RCC 7860 (cell line): ENCODE results near the gene APC.
"Not testable (repeated sequence)": the region's sequence is repeated elsewhere in the genome, so short reads cannot be mapped to it uniquely, and the experiment has no call there.

Experiments used
- DNase-seq: peaks from one replicate; pipeline ENCODE4 v3.0.0-alpha.2; 2015; ENCODE audit warnings: low spot score
- FAIRE-seq: peaks from 2 replicates; lab custom pipeline; 2012; peaks lifted over from hg19 to GRCh38; lab: Jason Lieb, UNC

The APC gene

DNA sequence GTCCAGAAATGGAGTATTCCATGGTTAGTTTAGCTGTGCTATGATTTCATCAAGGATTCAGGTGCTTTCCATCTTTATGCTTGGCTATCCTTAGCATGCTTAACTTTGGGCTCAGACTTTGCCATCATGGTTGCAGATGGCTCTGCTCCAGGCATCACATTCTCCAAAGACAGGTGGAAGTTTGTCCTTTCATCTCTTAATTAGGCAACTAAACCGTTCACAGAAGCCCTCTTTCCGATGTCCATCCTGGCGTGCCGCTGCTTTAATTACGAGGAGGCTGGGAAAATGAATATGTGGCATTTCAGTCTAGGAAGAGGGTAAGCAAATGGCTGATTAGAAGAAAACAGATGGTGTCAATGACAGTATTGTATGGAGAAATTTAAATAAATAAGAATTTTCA is 24.5 kb upstream of the APC start:
- DNase-seq (no peak), FAIRE-seq (no peak)

DNA sequence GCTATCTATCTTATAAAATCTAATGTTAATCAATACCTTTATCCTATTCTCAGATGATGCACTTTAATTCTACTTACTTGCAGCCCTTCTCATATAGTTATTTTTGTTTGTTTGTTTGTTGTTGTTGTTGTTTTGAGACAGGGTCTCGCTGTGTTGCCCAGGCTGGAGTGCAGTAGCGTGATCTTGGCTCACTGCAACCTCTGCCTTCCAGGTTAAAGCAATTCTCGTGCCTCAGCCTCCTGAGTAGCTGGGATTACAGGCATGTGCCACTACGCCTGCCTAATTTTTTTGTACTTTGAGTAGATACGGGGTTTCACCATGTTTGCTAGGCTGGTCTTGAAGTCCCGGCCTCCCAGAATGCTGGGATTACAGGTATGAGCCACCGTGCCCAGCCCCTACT is 20.8 kb upstream of the APC start:
- FAIRE-seq, DNase-seq: not testable (repeated sequence)

DNA sequence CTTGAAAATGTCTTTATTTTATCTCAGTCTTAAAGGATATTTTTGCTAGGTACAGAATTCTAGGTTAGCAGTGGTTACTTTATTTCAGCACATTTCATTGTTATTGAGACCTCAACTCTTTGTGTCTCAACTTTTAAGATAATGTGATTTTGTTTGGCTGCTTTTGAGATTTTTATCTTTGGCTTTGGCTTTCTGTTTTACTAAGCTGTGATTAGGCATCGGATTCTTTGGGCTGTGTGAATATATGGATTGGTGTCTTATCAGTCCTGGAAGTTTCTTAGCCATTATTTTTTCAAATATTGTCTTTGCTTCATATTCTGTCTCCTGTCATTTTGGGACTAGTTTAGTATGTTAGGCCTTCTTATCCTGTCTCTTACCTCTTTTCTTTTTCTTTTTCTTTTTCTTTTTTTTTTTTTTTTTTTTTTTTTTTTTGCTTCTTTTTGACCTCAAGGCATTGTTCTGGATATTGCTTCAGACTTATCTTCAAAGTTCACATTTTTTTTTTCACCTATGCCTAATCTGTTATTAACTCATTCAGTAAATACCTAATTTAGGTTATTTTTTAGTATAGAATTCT is 20.1 kb upstream of the APC start:
- DNase-seq (no peak), FAIRE-seq (no peak)

DNA sequence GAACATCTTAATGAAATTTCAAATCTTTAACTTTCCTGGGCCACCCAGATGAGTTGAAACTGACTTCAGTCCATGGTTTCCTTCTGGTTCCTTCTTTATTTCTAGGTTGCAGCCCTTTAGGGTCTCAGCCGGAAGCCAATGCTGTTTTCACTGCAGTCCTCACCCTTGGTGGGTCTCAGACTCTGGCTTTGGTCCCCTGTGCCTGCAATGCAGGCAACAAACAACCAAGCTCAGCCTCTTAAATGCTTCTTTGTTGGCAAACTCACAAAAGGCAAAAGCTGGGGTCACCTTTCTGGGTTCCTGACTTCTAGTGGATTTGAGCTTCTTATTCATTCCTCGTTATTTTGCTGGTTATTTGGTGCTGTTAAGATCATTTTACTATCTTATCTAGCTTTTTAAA is 19.3 kb upstream of the APC start:
- DNase-seq, result no peak
- no peak for FAIRE-seq

DNA sequence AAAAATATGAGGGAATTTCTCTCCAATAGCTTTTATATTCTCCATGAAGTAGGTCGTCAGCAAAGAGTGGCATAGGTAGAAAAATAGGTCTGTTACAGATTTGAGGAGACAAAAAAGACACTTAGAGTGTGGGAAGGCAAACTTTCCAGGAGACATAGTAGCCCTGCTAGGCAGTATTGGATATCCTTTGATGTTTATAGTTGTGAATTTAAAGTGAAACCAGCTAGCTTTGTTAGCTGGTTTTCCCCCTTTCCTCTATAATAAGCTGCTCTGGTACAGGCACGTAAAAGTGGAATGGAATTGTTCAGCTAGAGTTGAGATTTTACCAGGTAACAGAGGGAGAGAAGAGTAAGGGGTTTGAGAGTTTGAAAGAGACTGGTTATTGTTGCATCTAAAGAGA is 17.1 kb upstream of the APC start:
- no peak for FAIRE-seq
- DNase-seq, result no peak

DNA sequence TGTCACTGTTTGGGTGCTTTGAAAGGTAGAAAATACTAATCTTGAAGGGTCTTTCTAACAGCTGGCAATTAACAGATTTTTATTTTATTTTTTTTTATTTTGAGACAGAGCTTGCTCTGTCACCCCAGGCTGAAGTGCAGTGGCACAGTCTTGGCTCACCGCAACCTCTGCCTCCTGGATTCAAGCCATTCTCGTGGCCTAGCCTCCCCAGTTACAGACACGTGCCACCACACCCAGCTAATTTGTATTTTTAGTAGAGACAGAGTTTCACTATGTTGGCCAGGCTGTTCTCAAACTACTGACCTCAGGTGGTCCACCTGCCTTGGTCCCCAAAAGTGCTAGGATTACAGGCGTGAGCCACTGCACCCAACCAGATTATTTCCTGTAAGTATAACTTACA is 12.8 kb upstream of the APC start:
- no peak for FAIRE-seq

DNA sequence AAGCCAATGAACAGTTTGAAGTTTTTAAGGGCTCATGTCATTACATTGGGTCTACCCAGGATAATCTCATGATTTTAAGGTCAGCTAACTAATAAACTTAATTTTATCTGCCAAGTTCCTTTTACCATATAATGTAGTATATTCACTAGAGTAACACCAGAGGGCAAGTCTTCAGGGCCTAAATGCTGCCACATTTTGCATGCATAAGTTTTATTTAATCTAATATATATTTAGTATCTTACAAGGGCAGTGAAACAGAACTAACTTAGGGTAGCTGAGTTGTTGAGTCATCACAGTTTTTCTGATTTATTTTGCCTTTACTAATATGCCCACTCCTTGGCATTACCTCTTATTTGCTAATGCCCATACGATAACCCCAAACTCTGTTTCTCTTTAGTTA is 8.1 kb upstream of the APC start:
- FAIRE-seq, result no peak
- no peak for DNase-seq

More for the DNA sequence above, 12.8 kb upstream of the APC start:
- no peak for DNase-seq

DNA sequence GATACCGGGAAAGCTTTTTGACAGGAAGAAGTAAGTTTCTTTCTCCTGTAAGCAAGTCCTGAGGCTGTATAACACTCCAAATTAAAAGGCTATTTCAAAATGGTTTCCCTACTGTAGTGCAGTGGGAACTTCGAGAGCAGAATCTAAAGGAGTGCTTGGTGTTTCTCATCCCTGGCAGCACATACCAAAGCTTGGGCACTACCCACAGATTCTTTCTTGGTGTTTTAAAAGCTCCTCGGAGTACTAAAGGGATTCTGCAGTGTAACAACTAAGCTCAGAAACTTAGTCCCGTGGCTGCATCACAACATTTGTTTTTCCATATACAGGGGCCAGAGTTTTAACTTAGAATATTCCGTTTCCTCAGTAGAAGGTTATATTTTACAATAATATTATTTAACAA is 5.6 kb upstream of the APC start:
- DNase-seq, result no peak
- no peak for FAIRE-seq

DNA sequence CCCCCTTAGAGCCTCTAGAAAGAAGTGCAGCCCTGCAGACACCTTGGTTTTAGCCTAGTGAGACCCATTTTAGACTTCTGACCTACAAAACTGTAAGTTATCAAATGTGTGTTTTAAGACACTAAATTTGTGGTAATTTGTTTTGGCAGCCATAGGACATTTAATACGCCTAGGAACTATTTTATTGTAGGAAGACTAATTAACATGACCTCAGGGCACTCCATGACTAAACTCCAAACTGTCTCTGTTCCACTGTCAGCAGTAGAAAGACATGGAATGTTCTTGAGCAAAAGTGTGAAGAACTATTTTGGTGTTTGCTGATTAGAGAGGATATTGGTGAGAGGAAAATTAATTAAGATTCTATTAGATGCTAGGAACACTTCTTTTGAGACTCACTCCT is 4.1 kb upstream of the APC start:
- FAIRE-seq, result no peak
- no peak for DNase-seq

DNA sequence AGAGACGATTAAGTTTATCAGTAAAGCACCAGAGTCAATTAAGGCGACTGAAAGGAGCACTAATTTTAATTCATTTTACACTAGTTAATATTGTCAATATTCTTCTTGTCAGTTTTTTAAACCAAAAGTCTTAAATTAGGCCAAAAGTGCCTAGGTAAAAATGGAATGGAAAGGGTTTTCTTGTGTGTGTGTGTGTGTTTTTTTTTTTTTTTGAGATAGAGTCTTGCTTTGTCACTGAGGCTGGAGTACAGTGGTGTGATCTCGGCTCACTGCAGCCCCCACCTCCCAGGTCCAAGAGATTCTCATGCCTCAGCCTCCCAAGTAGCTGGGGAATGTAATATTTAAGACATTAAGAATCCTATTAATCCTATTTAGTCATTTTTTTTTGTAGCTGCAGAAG is 3.1 kb upstream of the APC start:
- DNase-seq, result no peak
- no peak for FAIRE-seq

DNA sequence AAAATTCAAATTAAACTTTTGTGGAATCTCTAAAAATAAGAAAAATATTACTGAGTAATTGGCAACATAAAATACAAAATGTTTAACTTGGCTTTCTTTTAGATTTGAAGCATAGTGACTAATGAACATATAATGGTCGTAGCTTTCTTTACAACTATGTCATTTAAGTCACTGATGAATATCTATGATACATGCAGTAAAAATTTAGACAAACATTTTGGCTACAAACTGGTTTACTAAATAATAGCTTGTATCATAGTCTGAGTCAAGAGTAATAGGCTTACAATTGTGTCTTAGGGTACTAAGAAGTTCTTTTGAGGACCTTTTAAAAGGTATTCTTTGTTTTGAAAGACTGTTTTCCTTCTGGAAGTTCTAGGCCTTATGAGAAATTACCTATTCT is 2.0 kb upstream of the APC start:
- DNase-seq (peak; percentile 24), FAIRE-seq (peak; percentile 72)

DNA sequence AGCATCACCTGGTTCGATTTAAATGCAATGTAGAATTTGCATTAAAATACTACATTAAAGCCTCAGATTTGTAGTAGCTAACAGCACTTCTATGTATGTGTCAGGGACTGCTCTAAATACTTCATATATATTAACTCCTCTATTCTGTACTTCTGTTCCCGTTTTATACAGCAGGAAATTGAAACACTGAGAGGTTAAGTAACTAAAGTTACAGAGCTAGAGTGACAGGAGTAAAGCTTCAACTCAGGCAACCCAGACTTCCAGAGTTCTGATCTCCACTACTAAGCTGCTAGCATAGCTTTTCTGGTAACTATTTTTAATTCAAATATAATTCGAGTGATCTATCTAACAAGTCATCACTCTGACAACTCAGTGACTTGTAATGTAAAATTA is 619 bp upstream of the APC start:
- no peak for DNase-seq
- FAIRE-seq, result no peak

DNA sequence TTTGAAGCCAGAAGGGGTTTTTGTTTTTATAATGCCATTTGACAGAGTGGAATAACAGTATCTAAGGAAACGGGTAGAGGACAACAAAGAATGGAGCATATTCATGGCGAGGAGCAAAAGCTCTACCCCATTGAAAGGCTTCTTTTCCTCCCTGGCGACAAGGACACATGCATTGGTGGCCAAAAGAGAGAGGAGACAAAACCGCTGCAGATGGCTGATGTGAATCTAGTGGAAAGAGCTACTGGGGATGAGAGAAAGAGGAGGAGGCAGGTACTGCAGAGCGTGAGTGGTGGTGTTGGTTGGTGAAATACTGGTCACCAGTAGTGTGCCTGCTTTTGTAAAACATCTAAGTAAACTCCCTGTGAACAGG is 491 bp downstream of the APC start:
- FAIRE-seq, result no peak
- no peak for DNase-seq

DNA sequence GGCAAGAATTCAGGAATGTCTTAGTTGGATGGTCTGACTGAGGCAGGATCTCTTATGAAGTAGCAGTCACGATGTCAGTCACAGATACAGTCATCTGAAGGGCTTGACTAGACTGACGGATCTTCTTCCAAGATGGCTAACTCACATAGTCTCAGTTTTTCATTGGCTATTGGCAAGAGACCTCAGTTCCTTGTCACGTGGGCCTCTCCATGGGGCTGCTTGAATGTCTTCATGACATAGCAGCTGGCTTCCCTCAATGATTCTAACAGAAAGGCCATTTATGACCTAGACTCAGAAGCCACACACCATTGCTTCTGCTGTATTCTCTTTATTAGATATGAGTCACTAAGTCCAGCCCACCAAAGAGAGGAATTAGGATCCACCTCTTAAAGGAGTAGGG is 4.7 kb downstream of the APC start:
- DNase-seq (peak; percentile 19), FAIRE-seq (no peak)

DNA sequence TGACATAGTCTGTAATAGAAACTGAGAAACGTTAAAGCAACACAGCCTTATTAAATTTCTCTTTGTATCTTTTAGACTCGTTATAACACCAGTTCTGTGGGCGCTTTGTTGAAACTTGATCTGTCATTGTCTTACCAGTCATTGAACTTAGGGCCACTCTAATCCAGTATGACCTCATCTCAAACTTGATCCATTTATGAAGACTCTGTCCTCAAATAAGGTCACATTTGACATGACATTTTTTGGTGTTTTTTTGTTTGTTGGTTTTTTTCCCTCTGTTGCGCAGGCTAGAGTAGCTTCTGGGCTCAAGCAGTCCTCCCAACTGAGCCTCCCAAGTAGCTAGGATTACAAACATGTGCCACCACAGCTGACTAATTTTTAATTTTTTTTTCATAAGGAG is 5.9 kb downstream of the APC start:
- FAIRE-seq (no peak), DNase-seq (no peak)

DNA sequence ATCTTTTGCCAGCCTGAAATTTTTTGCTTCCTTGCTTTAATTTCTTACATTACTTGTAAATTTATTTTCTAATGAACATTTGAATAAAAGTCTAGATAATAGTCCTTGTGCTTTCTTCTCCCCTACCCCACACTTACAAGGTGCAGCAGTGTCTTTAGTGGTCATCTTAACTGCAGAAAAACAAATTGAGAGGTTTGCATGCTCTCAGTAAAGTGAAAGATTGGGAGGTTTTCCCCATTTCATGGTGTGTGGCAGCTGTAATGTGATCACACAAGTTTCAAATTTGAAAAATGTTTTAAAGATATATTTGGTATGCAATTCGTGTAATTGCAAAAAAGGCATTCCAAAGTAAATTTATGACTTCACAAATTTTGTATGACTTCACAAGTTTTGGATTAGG is 14.7 kb downstream of the APC start:
- FAIRE-seq, result no peak
- no peak for DNase-seq

DNA sequence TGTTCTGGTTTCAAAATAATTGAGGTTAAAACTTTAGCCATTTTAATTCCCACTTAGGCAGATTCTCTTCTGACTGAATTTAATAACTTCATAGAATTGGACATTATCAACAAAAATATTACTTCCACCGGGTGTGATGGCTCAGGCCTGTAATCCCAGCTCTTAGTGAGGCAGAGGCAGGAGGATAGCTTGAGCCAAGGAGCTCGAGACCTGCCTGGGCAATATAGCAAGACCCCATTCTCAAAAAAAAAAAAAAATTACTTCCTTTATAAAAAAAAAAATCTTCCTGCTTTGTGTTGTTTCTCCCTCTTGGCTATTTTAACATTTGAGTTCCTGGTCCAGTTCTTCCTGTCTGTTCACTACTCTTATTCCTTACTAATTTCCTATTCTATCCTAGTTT is 18.0 kb downstream of the APC start:
- no peak for FAIRE-seq
- no peak for DNase-seq

DNA sequence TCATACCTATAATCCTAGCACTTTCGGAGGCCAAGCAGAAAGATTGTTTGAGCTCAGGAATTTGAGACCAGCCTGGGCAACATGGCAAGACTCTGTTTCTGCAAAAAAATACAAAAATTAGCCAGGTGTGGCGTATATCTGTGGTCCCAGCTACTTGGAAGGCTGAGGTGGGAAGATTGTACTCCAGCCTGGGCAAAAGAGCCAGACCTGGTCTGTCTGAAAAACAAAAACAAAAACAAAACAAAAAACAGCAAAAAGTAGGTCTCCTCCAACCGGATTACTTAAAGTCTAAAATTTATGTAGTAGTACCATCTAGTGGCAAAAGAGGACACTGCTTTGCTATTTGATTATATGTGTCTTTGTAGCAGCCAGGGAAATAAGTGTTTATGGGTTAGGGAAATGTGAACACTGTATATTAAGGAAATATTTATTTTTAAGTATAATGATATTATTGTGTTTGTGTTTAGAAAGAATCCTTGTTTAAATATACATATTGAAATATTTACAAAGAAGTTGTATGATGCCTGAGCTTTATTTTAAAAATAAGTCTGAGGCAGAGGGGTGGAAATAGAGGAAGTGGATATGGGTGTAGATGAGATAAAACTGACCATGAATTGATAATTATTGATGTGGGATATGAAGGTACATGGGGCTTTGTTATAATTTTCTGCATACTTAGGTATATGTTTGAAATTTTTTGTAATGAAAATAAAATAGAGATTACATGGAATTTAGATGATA is 20.0 kb downstream of the APC start:
- DNase-seq (peak; percentile 55), FAIRE-seq (peak; percentile 91)

DNA sequence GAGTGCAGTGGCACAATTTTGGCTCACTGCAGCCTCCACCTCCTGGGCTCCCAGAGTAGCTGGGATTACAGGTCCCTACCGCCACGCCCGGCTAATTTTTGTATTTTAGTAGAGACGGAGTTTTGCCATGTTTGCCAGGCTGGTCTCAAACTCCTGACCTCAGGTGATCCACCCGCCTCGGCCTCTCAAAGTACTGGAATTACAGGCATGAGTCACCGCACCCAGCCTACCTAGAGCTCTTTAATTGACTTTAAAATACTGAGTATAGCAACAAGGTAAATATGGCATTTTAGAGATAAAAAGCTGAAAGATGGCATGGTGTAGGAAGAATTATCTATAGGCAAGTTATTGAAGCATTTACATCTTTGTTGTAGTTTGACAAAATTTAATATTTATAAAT is 21.0 kb downstream of the APC start:
- FAIRE-seq, result no peak
- DNase-seq, result no peak

DNA sequence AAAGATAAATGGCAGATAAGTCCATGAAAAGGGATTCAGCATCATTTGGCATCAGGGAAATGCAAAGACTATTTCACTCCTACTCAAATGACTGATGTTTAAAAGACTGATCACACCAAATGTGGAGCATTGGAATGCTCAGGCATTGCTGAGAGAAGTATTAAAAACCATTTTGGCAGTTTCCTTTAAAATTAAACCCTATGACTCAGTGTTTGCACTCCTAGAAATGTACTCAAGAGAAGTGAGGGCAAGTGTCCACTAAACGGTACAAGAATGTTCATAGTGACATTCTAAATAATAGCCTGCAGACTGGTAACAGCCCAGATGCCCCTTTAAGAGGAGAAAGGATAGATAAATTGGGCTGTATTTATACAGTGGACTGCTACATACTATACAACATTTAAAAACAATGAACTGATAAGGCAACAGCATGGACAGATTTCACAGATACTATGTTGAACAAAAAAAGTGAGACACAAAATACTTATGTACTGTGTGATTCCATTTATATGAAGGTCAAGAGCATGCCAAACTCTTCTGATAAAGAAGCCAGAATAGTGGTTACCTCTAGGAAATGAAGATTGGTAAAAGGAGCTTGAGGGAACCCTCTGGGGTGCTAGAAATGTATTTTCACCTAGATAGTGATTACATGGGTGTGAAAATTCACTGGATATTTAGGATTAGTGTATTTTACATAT is 24.6 kb downstream of the APC start:
- peak; percentile 26 for FAIRE-seq

DNA sequence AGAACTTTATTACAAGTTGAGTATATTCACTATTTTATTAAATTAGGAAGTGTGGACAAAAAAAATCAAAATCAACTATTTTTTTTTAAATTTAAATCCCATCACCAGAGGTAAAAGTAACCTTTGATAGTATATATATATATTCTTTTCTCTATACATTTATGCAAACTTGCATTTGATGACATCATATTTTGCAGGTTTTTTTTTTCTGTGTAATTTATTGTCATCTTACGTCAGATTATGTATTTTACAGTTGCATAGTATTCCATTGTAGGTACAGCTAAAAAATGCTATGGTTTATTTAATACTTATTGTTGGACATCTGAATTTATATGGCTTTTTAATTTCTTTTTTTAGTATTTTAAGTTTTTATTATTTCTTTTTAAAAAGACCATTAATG is 25.5 kb downstream of the APC start:
- DNase-seq (no peak), FAIRE-seq (peak; percentile 57)

More for the DNA sequence above, 24.6 kb downstream of the APC start:
- peak; percentile 15 for DNase-seq

DNA sequence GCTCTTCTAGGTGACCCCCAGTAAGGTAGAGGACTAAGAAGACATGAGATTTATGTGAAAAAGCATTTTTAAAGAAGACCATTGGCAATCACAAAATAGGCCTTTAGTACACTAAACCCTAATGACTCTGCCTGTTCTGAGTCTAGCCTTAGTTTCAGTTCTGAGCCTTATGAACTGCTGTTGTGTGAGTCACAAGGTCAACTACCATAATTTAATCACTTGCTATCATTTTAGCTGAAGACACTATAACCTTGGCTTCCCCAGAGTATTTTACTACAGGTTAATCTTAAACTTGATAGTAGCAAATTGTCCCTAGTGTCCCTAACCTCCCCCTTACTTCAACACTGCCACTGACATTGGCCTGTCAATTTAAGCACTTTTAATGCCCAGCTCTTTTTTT is 34.4 kb downstream of the APC start:
- peak; percentile 76 for FAIRE-seq
- DNase-seq, result peak; percentile 44
